ENCODE results near the gene SLC4A8. TPM values are rescaled to one million over a fixed set of nuclear protein-coding genes. Genes with fewer than 3 reads are reported as not detected.

SLC4A8 gene
- total RNA-seq, 1 donor from 2014 or later: 2.4 TPM

DNA sequence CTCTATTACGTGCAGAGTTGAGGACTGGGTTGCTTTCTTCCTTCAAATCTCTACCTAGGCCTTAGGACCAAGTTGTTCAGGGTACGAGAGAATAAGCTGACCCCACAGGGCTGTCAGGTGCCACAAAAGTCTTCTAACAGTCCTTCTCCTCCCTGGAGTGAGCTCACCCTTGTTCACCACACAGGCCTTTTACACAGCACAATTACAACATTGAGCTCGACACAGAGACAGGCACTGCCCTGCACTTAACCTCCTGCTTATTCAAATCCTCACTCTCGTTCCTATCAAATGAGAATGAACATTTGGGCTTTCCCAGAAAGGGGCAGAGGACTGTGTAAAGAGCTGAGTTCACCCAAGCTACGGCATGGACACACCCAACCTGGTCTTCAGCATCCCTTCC, 35.8 kb upstream of the SLC4A8 start:
- Mint-ChIP-seq H3K4me1 (ENCODE audit: low read depth) (peaks cover 27% of the 10 kb centered on the region), H3K4me3 (ENCODE audit: unreplicated experiment) (no peak overlapping the region), H3K27ac (ENCODE audit: unreplicated experiment) (no peak overlapping the region), H3K9me3 (ENCODE audit: low read depth) (no peaks in the 10 kb centered on the region), H3K27me3 (ENCODE audit: low read depth) (peaks cover 4% of the 10 kb centered on the region), H3K36me3 (ENCODE audit: low read depth) (no peaks in the 10 kb centered on the region)
- TF ChIP-seq, protein P1, sequence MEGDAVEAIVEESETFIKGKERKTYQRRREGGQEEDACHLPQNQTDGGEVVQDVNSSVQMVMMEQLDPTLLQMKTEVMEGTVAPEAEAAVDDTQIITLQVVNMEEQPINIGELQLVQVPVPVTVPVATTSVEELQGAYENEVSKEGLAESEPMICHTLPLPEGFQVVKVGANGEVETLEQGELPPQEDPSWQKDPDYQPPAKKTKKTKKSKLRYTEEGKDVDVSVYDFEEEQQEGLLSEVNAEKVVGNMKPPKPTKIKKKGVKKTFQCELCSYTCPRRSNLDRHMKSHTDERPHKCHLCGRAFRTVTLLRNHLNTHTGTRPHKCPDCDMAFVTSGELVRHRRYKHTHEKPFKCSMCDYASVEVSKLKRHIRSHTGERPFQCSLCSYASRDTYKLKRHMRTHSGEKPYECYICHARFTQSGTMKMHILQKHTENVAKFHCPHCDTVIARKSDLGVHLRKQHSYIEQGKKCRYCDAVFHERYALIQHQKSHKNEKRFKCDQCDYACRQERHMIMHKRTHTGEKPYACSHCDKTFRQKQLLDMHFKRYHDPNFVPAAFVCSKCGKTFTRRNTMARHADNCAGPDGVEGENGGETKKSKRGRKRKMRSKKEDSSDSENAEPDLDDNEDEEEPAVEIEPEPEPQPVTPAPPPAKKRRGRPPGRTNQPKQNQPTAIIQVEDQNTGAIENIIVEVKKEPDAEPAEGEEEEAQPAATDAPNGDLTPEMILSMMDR (IDR thresholded peaks at IDR 0.05): no peak
- no peak for DNase-seq (ENCODE audit: low spot score)

DNA sequence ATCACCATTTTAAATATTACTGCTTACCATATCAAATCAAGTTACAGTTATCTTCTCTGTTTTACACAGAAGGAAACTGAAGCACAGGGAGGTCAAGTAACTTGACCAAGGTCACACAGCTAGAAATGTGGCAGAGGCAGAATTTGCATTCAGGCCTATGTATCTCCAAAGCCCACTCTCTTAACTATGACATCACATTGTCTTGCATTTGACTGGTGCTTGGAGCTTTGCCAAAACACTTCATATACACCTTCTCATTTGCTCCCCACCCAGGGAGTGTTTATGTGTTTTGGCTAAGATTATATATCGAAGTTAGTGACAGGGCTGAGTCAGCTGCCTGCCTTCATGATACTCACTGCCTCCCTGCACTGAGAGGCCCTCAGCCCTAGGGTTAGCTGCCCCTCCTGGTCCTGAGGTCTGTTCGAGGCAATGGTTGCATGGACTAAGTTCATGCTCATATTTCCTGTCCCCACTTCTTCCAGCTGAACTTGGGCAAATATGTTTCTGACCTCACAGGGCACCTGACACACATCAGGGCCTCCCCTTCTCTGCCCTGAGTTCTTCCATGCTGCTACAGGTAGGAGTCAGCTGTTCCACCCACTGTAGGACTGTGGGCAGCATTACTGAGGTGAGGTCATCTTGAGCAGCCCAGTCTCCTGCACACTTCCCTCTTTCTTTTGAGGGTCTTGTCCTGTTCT, 35.2 kb upstream of the SLC4A8 start:
- no peak for DNase-seq (ENCODE audit: low spot score)
- no peak overlapping the region for H3K4me3 Mint-ChIP-seq (ENCODE audit: unreplicated experiment)

DNA sequence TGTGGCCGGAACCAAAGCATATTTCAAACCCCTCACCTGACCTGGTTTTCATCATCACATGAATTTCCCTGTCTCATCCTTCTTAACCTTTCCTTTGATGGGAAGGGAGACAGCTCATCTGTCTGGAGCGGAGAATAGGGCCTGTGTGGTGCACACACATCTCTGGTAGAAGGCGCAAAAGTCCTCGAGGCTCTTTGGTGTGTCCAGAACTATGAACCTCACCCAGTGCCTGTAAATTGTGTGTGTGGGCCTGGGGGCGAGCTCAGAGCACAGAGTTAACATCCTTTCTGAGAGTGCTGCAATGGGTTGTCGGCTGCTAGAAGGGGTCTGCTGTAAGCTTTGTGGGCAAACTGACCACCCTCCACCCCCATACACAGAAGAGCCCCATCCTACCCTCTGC, 34.2 kb upstream of the SLC4A8 start:
- peaks cover 29% of the 10 kb centered on the region for H3K4me1 Mint-ChIP-seq (ENCODE audit: low read depth)
- no peak overlapping the region for H3K27ac Mint-ChIP-seq (ENCODE audit: unreplicated experiment)
- peaks cover 4% of the 10 kb centered on the region for H3K27me3 Mint-ChIP-seq (ENCODE audit: low read depth)
- no peaks in the 10 kb centered on the region for H3K9me3 Mint-ChIP-seq (ENCODE audit: low read depth)
- H3K36me3 Mint-ChIP-seq (ENCODE audit: low read depth): no peaks in the 10 kb centered on the region
- peak overlapping the region; percentile 77 for H3K4me3 Mint-ChIP-seq (ENCODE audit: unreplicated experiment)
- TF ChIP-seq, protein P1 (IDR thresholded peaks at IDR 0.05): no peak
- DNase-seq (ENCODE audit: low spot score): no peak

More for the DNA sequence above, 35.2 kb upstream of the SLC4A8 start:
- peaks cover 29% of the 10 kb centered on the region for H3K4me1 Mint-ChIP-seq (ENCODE audit: low read depth)
- H3K27me3 Mint-ChIP-seq (ENCODE audit: low read depth): peaks cover 4% of the 10 kb centered on the region
- no peaks in the 10 kb centered on the region for H3K9me3 Mint-ChIP-seq (ENCODE audit: low read depth)
- TF ChIP-seq, protein P1 (IDR thresholded peaks at IDR 0.05): no peak
- H3K36me3 Mint-ChIP-seq (ENCODE audit: low read depth): no peaks in the 10 kb centered on the region
- H3K27ac Mint-ChIP-seq (ENCODE audit: unreplicated experiment): no peak overlapping the region

DNA sequence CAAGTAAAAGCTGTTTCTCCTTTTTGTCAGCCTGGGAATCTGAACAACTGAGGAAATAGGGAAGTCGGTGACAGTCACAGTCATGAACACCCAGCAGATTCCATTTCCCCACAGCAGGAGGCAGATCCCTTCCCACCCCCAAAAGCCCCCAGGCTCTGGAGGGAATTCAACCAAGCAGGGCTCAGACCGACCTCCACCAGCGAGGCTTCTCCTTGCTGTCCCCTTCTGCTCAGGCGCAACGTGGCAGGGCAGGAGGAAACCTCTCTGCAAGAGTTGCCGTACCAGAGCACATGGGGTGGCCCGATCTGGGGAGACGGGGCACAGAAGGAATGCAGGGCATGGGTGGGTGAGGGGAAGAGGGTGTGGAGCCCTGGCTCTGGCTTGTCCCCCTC, 33.7 kb upstream of the SLC4A8 start:
- TF ChIP-seq, protein P1 (IDR thresholded peaks at IDR 0.05): no peak
- H3K4me1 Mint-ChIP-seq (ENCODE audit: low read depth): peaks cover 29% of the 10 kb centered on the region
- peak overlapping the region; percentile 77 for H3K4me3 Mint-ChIP-seq (ENCODE audit: unreplicated experiment)
- peaks cover 4% of the 10 kb centered on the region for H3K27me3 Mint-ChIP-seq (ENCODE audit: low read depth)
- no peak for DNase-seq (ENCODE audit: low spot score)
- H3K9me3 Mint-ChIP-seq (ENCODE audit: low read depth): no peaks in the 10 kb centered on the region
- H3K27ac Mint-ChIP-seq (ENCODE audit: unreplicated experiment): no peak overlapping the region
- H3K36me3 Mint-ChIP-seq (ENCODE audit: low read depth): no peaks in the 10 kb centered on the region

DNA sequence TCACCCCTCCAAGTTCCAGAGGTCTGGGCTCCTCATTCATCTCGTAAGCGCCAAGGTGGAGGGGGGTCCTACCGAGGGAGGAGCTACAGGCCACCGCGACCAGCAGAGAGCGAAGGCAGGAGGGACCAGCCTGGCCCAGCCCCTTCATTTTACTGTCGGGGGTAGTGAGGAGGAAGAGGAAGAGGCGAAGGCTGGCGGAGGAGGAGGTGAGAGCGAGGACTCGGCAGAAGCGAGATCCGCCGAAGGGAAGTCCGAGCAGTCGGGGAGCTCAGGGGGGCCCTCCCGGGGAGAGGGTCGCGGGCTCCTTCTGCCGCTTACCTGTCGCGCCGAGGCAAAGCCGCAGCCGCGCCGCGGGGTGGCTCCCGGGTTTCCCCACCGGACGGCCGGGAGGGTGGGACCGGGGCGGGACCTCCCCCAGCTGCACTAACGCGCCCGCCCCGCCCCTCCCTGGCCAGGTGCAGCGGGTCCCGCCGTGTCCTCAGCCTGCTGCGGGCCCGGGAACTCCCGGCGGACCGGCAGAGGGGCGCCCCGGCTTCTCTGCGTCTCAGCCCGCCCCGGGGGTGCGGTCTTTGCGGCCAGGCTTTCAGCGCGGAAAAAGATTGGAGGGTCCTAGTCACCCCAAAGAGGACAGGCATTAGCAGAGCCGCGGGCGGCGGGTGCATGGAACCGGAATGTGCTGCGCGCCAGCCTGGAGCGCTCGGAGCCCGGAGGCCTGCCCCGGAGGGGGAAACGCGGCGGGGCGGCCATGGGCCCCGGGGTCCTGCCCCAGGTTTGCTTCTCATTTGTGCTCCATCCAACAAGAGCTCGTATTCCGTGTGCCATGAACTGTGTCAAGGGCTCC, 33.1 kb upstream of the SLC4A8 start, which contains the start of gene GALNT6:
Gene GALNT6, minus strand, starts transcription at position 124 of the 841 bp plus-strand sequence. CDS start 11,625 bp downstream, outside the sequence.
- peak within 1 kb of the TSS; percentile 77 for H3K4me3 Mint-ChIP-seq (ENCODE audit: unreplicated experiment)
- TF ChIP-seq, protein P1 (IDR thresholded peaks at IDR 0.05): no peak
- H3K4me1 Mint-ChIP-seq (ENCODE audit: low read depth): peaks cover 29% of the 10 kb centered on the region
- peaks cover 4% of the 10 kb centered on the region for H3K27me3 Mint-ChIP-seq (ENCODE audit: low read depth)
- no peak within 1 kb of the TSS for H3K27ac Mint-ChIP-seq (ENCODE audit: unreplicated experiment)
- DNase-seq (ENCODE audit: low spot score): no peak
- no peaks in the 10 kb centered on the region for H3K9me3 Mint-ChIP-seq (ENCODE audit: low read depth)
- H3K36me3 Mint-ChIP-seq (ENCODE audit: low read depth): no peaks in the 10 kb centered on the region

All from chondrocyte (in vitro differentiated cells).